Vagina (tissue), 2 donors: ENCODE data around the gene ONECUT3.

ENCODE experiments used
- POLR2A ChIP-seq, 2 donors: fragments of 450-650 bp; IDR thresholded peaks; one replicate each; pipeline ENCODE4 v1.6.1; 2017; ENCODE audit warnings: antibody characterized with exemption in 2 of 2, mild to moderate bottlenecking in 2 of 2, moderate library complexity in 2 of 2
- TF ChIP-seq, protein P1 (sequence below), 3 experiments: fragments of 450-650 bp in 2 of 3; fragments of 200-600 bp in 1 of 3; sonication (generic) in 1 of 3; IDR thresholded peaks; one replicate each; pipeline ENCODE4 v1.5.1; 2017 to 2019; ENCODE audit warnings: antibody characterized with exemption in 3 of 3, mild to moderate bottlenecking in 2 of 3, moderate library complexity in 2 of 3

DNA sequence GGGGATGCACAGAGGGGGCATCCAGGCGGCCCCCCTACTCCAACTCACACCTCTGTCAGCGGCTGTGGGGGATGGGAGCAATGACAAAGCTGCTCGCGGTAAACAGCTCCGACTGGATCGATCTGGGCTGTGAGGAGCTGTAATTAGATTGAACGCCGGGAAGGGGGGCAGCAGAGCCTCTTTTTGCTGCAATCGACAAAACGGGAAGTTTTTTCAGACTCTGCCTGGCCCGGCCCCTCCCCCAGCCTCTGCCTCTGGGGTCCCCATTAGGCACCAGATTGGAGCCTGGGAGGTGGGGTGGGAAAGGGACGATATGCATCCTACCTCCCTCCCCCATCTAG, 16.3 kb downstream of the ONECUT3 start:
- no peak for TF ChIP-seq POLR2A (IDR thresholded peaks at IDR 0.05)
- TF ChIP-seq, protein P1, sequence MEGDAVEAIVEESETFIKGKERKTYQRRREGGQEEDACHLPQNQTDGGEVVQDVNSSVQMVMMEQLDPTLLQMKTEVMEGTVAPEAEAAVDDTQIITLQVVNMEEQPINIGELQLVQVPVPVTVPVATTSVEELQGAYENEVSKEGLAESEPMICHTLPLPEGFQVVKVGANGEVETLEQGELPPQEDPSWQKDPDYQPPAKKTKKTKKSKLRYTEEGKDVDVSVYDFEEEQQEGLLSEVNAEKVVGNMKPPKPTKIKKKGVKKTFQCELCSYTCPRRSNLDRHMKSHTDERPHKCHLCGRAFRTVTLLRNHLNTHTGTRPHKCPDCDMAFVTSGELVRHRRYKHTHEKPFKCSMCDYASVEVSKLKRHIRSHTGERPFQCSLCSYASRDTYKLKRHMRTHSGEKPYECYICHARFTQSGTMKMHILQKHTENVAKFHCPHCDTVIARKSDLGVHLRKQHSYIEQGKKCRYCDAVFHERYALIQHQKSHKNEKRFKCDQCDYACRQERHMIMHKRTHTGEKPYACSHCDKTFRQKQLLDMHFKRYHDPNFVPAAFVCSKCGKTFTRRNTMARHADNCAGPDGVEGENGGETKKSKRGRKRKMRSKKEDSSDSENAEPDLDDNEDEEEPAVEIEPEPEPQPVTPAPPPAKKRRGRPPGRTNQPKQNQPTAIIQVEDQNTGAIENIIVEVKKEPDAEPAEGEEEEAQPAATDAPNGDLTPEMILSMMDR (IDR thresholded peaks at IDR 0.05): no peak
